GM19023 (cell line): ENCODE results near the gene FRYL.
"Not testable (repeated sequence)": the region's sequence is repeated elsewhere in the genome, so short reads cannot be mapped to it uniquely, and the experiment has no call there.

Experiments used
- ATAC-seq: cut with Tn5 transposase; IDR thresholded peaks from one replicate; pipeline ENCODE4 v1.9.1; 2021; ENCODE audit warnings: mild to moderate bottlenecking, moderate library complexity; ENCODE audit not compliant: unreplicated experiment

Gene FRYL

DNA sequence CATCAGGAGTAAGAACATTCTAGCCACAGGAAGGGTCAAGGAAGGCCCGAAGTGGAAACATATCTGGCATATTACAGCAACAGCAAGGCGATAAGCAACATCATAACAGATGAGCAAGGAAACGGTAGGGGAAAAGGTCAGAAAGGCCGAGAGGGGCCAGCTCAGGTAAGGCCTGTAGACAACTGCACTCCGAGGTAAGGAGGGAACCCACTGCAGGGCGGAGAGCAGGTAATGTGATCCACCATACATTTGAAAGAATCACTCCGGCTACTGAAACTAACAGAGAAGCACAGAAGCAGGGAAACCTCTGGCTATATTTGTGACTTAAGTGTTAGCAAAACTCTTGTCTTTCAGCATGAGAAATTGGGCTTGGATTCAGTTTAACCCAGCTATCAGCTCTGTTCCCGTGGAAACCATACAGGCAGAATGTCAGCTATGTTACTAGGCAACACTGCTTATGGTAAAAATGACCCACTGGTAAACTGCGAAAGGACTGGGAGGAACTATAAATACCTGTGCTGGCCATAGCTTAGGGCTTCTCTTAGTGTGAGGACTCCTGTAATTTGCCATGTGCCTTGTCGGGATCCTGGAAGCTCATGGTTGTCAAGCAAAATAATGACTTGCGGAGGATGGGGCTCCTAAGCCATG is 31.0 kb downstream of the FRYL start:
- ATAC-seq = no peak

DNA sequence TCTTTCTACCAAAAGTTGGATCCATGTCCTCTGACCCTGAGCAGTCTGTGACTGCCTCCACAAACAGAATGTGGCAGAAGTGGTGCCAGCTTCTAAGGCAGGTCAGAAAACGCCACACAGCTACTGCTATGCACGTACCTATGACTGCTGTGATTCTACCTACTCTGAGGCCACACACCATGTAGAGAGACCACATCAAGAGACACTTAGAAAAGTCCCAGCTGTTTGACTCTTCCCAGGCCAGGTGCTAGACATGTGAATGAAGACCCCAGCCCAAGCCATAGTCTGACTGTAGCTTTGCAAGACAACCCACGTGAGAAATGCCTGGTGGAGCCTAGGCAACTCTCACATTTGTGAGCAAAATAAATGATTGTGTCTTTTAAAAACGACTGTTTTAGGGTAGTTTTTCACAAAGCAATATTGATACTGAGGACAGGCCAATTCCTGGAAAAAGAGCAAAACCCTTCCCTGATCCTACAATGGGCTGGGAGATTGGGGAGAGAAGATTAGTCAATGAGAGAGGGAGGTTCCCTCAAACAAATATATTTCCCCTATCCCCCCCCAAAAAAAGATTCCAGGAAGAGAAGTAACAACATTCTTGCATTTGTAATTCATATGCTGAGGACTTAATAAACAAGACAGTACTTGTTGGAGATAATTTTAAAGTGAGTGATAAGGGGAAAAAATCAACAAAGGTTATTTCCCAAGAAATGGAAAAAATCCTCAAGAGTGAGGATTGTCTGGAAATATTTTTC is 33.3 kb downstream of the FRYL start:
- ATAC-seq = no peak

DNA sequence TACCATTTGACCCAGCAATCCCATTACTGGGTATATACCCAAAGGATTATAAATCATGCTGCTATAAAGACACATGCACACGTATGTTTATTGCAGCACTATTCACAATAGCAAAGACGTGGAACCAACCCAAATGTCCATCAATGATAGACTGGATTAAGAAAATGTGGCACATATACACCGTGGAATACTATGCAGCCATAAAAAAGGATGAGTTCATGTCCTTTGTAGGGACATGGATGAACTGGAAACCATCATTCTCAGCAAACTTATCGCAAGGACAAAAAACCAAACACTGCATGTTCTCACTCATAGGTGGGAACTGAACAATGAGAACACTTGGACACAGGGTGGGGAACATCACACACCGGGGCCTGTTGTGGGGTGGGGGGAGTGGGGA is 34.9 kb downstream of the FRYL start:
- ATAC-seq = not testable (repeated sequence)

DNA sequence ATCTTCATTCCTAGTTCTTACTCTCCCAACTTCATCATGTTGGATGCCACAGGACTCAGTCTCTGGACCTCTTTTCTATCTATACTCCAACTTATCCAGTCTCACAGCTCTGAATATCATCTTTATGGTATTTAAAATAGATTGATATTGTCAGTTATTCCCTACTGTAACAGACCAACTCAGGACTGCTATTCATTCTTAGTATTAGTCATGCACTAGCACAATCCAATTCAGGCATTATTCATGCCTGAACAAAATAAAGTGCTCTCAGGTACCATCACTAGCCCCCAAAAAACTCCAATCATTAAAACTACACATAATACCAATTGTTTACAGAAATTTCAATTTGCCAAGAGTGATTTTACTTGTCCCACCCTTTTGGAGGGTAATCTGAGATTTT is 37.7 kb downstream of the FRYL start:
- no peak for ATAC-seq

DNA sequence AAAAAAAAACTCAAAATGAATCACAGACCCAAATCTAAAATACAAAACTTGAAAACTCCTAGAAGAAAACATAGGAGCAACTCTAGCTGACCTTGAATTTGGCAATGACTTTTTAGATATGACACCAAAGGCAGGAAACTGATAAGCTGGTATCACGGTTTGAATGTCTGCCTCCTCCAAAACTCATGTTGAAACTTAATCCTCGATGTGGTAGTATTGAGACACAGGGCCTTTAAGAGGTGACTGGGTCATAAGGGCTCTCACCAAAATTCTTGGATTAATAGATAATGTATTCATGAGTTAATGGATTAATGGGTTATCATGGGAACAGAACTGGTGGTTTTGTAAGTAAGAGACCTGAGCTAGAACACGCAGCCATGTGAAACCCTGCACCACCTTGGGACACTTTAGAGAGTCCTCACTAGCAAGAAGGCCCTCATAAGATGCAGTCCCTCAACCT is 40.5 kb downstream of the FRYL start:
- peak; percentile 50 for ATAC-seq

DNA sequence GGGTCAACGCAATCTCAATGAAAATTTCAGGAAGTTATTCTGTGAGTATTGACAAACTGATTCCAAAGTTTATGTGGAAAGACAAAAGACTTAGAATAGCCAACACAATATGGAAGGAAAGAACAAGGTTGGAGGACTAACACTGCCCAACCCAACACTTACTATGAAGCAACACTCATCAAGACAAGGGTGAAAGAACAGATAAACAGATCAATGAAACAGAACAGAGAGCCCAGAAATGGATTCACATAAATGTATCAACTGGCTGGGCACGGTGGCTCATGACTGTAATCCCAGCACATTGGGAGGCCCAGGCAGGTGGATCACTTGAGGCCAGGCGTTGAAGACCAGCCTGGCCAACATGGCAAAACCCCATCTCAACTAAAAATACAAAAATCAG is 41.2 kb downstream of the FRYL start:
- ATAC-seq = no peak

- not testable (repeated sequence) for ATAC-seq
Measured at GRCh38 chr4:48728906-48729496, 51.1 kb downstream of the FRYL start.

DNA sequence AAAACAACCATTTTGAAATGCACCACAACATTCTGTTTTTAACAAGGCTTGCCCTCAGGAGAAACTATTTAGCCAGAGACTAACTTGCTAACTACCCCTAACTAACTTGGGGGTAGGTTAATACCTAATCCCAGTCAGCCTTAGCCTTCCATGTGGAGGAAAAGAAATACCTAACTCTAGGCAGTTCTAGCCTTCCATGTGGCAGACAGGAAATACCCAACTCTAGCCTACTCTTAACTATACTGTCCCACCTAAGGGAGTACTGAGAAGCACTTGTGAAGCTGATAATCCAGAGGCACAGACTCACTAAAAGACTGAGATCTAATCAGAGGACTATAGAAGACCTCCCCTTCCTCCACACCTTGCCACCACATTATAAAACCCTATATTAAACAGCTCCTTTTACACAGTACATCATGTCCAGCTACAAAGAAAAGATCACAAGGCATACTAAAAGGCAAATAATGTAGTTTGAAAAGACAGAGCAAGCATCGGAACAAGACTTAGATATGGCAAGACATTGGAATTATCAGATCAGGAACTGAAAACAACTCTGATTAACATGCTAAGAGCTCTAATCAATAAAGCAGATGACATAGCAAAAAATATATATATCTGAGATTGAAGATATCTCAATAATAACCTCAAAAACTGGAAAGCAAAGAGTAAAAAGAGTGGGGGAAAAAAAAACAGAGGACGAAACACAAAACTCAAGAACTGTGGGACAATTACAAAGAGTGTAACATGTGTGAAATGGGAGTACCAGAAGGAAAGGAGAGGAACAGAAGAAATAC is 52.2 kb downstream of the FRYL start:
- ATAC-seq = no peak

DNA sequence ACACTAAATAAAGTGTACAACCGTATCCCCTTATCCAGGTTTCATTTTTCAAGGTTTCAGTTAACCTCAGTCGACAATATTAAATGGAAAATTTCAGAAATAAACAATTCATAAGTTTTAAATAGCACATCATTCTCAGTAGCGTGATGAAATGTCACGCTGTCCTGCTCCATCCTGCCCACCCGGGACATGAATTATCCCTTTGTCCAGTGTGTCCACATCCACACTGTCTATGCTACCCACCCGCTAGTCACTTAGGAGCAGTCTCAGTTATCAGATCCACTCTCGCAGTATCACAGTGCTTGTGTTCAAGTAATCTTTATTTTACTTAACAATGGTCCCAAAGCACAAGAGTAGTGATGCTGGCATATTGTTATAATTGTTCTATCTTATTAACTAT is 54.7 kb downstream of the FRYL start:
- no peak for ATAC-seq

DNA sequence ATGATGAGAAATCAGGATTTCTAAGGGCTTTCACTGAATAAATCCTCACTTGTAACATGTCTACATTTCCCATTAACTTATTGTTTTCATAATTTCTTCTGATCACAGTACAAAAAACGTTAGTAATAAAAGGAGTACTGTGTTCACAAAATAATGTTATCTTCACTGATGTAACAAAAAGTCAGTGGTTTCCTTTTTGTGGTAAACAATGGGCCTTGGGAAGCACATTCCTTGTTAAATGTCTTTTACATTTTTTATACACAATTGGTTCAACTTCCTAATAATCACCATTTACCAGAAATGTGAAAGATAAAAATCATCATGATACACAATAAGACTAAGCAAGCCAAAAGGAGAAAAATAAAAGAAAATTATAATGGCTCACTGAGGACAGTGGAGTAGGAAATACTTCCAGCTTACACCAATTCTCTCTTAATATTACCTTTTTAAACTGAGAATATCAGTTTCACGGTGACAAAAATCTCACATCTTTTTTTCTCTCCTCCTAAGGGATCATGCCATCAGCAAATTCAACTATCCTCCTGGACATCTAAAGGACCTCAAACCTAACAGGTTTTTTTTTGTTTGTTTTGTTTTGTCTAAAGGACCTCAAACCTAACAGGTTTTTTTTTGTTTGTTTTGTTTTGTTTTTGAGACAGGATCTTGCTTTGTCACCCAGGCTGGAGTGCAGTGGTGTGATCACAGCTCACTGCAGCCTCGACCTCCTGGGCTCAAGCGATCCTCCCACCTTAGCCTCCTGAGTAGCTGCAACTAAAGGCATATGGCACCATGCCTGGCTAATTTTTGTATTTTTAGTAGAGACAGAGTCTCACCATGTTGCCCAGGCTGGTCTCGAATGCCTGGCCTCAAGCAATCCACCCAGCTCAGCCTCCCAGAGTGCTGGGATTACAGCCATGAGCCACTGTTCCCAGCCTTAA is 57.3 kb downstream of the FRYL start:
- no peak for ATAC-seq

- ATAC-seq = no peak
Measured at GRCh38 chr4:48720459-48720858, 59.6 kb downstream of the FRYL start.

- ATAC-seq = no peak
Measured at GRCh38 chr4:48718818-48719465, 61.1 kb downstream of the FRYL start.

DNA sequence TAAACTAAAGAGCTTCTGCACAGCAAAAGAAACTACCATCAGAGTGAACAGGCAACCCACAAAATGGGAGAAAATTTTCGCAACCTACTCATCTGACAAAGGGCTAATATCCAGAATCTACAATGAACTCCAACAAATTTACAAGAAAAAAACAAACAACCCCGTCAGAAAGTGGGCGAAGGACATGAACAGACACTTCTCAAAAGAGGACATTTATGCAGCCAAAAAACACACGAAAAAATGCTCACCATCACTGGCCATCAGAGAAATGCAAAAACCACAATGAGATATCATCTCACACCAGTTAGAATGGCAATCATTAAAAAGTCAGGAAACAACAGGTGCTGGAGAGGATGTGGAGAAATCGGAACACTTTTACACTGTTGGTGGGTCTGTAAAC is 63.8 kb downstream of the FRYL start:
- not testable (repeated sequence) for ATAC-seq

GRCh38 chr4:48710446-48711209 is 69.5 kb downstream of the FRYL start:
- no peak for ATAC-seq

- no peak for ATAC-seq
Measured at GRCh38 chr4:48709901-48710300, 70.2 kb downstream of the FRYL start.

DNA sequence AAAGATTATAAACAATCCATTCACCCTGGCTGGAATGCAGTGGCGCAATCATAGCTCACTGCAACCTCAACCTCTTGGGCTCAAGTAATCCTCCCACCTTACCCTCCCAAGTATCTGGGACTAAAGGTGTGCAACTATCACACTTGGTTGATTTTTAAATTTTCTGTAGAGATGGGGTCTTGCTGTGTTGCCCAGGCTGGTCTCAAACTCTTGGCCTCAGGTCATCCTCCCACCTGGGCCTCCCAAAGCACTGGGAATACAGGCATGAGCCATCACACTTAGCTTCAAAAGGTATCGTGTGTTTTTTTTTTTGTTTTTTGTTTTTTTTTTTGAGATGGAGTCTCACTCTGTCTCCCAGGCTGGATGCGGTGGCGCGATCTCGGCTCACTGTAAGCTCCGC is 71.5 kb downstream of the FRYL start:
- no peak for ATAC-seq

DNA sequence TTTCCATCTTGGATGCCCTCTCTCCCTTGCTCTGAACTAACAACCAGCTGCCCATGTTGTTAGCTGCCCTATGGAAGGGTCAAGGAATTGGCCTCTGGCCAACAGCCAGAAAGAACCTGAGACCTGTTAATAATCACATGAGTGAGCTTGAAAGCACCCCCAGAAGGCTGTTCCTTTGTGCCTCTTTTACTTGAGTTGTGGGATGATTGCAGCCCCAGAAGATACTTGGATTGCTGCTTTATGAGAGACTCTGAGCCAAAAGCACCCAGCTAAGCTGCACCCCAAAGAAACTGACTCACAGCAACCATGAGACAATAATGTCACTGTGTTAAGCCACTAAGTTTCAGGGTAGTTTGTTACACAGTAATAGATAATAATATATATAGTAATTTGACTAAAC is 73.3 kb downstream of the FRYL start:
- ATAC-seq = no peak

- no peak for ATAC-seq
Measured at GRCh38 chr4:48705609-48706008, 74.5 kb downstream of the FRYL start.
